ENCODE data around the gene ING3.

DNA sequence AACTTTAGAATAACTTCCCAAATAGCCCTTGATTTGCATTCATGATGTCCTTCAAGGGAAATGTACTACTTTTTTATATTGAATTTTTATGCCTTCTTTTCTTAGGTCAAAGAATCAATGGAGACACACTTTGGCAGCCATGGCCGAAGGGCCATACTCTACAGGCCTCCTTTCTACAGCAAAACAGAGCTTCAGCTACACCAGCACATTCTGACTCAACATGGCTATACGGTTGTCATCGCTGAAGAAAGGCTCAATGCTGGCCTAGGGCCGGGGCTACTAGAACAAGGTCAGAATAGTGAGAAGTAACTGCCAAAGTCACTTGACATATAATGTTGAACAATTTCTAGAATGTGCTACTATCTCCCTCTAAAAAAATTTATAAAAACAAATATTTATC lies 65.0 kb downstream of the ING3 start:
- TF ChIP-seq NR2C2 (CRISPR knock-in tag; IDR thresholded peaks at IDR 0.05) = no peak
- TF ChIP-seq TCF7 (CRISPR knock-in tag; IDR thresholded peaks at IDR 0.05; ENCODE audit: low read depth) = no peak
- TF ChIP-seq, protein P1, sequence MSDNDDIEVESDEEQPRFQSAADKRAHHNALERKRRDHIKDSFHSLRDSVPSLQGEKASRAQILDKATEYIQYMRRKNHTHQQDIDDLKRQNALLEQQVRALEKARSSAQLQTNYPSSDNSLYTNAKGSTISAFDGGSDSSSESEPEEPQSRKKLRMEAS (CRISPR knock-in tag; IDR thresholded peaks at IDR 0.05) = no peak
